Measurements from ENCODE around the gene ACER1. TPM values are rescaled to one million over a fixed set of nuclear protein-coding genes. Genes with fewer than 3 reads are reported as not detected.

ACER1 gene
- total RNA-seq, 4 donors from 2014 or later = 56.9 to 135 (median 86.2) TPM

- H3K4me3 ChIP-seq (ENCODE audit: low read depth, poor library complexity, severe bottlenecking) = no peak overlapping the region
- no peak for DNase-seq (ENCODE audit: low spot score in 2 of 2)
- TF ChIP-seq CTCF (IDR thresholded peaks at IDR 0.05) = no peak
- TF ChIP-seq POLR2A (IDR thresholded peaks at IDR 0.05) = no peak
- 67 to 78% methylated on average over 5 of the region's 5 CpGs for WGBS, 2 donors
- intact Hi-C loops (cut with DNase I; ENCODE audit: low total_unique reads) = no loop called here
Measured at GRCh38 chr19:6313398-6313969, 19.9 kb downstream of the ACER1 start.

GRCh38 chr19:6312018-6312417, 21.4 kb downstream of the ACER1 start:
- WGBS, 2 donors = 69 to 76% methylated on average over 9 of the region's 9 CpGs
- DNase-seq (ENCODE audit: low spot score in 2 of 2) = no peak
- TF ChIP-seq CTCF (IDR thresholded peaks at IDR 0.05) (no peak), POLR2A (IDR thresholded peaks at IDR 0.05) (no peak)
- intact Hi-C loops (cut with DNase I; ENCODE audit: low total_unique reads) = no loop called here
- H3K4me3 ChIP-seq (ENCODE audit: low read depth, poor library complexity, severe bottlenecking) = no peak overlapping the region

- H3K4me3 ChIP-seq (ENCODE audit: low read depth, poor library complexity, severe bottlenecking) = no peak overlapping the region
- DNase-seq (ENCODE audit: low spot score in 2 of 2) = no peak
- intact Hi-C loops (cut with DNase I; ENCODE audit: low total_unique reads) = loop anchor here (10.0 kb wide), 1 partner anchor 254 kb away; no protein-coding TSS in a partner anchor
- 92 to 99% methylated on average over 5 of the region's 5 CpGs for WGBS, 2 donors
- TF ChIP-seq CTCF (IDR thresholded peaks at IDR 0.05) = no peak
- no peak for TF ChIP-seq POLR2A (IDR thresholded peaks at IDR 0.05)
Measured at GRCh38 chr19:6298413-6298812, 35.0 kb downstream of the ACER1 start.

- TF ChIP-seq POLR2A (IDR thresholded peaks at IDR 0.05) (no peak), CTCF (IDR thresholded peaks at IDR 0.05) (no peak)
- no peak overlapping the region for H3K4me3 ChIP-seq (ENCODE audit: low read depth, poor library complexity, severe bottlenecking)
- DNase-seq (ENCODE audit: low spot score in 2 of 2) = no peak
- WGBS, 2 donors = 77 to 88% methylated on average over 4 to 5 of the region's 6 CpGs
- intact Hi-C loops (cut with DNase I; ENCODE audit: low total_unique reads) = loop anchor here (10.0 kb wide), 1 partner anchor 252 kb away; no protein-coding TSS in a partner anchor
Measured at GRCh38 chr19:6297202-6297601, 36.2 kb downstream of the ACER1 start.

- H3K4me3 ChIP-seq (ENCODE audit: low read depth, poor library complexity, severe bottlenecking) = no peak overlapping the region
- TF ChIP-seq CTCF (IDR thresholded peaks at IDR 0.05) (no peak), POLR2A (IDR thresholded peaks at IDR 0.05) (no peak)
- 60 to 61% methylated on average over 4 of the region's 4 CpGs for WGBS, 2 donors
- intact Hi-C loops (cut with DNase I; ENCODE audit: low total_unique reads) = loop anchor here (10.0 kb wide), 1 partner anchor 247 kb away; no protein-coding TSS in a partner anchor
- DNase-seq (ENCODE audit: low spot score in 2 of 2) = no peak
Measured at GRCh38 chr19:6292006-6292405, 41.4 kb downstream of the ACER1 start.

GRCh38 chr19:6288737-6289136, 44.7 kb downstream of the ACER1 start:
- intact Hi-C loops (cut with DNase I; ENCODE audit: low total_unique reads) = no loop called here
- WGBS, 2 donors = 93 to 100% methylated on average over 1 of the region's 1 CpG
- DNase-seq (ENCODE audit: low spot score in 2 of 2) = no peak
- no peak for TF ChIP-seq CTCF (IDR thresholded peaks at IDR 0.05)
- TF ChIP-seq POLR2A (IDR thresholded peaks at IDR 0.05) = no peak
- no peak overlapping the region for H3K4me3 ChIP-seq (ENCODE audit: low read depth, poor library complexity, severe bottlenecking)

All from lower leg skin (tissue), 4 donors.